Ramos (cell line): ENCODE data around the gene PCED1A.

Source experiments
- in situ Hi-C: fragments of 300-500 bp; cut with MboI; formaldehyde crosslinking; loops from one replicate; pipeline ENCODE4 v1.14.3; 2022; ENCODE audit warnings: low sequenced_read_pairs; ENCODE audit not compliant: unreplicated experiment

Gene PCED1A

DNA sequence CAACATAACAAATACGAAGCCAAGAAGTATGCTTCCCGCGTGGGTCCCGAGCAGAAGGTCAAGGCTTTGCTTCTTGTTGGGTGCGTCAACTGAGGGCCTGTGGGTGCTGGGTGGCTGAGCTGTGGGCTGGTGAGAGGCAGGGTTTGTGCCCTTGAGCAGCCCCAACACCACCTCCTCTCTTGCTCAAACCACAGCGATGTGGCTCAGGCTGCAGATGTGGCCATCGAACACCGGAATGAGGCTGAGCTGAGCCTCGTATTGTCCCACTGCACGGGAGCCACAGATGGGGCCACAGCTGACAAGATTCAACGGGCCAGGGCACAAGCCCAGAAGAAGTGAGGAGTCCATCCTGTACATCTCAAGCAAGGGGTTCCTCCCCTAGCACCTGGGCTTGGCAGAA lies 25.8 kb upstream of the PCED1A start:
- in situ Hi-C loops, result no loop called here

DNA sequence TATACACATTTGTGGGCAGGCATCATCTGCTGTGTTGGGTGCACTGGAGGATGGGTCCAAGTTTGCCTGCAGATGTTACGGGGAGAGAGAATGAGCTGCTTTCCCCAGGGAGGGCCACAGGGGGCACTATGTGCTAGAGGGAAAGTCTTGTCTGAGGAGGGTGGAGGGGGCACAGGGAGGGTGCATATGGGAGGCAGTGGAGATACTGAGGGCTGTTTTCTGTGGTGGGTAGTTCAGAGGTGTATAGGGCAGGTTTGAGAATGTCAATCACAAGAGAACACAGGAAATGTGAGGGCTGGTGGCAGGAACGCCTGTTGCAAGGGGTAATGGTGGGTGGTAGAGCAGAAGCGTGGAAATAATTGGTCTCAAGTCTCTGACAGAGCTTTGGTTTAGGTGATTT lies 25.2 kb upstream of the PCED1A start:
- in situ Hi-C loops, result no loop called here

DNA sequence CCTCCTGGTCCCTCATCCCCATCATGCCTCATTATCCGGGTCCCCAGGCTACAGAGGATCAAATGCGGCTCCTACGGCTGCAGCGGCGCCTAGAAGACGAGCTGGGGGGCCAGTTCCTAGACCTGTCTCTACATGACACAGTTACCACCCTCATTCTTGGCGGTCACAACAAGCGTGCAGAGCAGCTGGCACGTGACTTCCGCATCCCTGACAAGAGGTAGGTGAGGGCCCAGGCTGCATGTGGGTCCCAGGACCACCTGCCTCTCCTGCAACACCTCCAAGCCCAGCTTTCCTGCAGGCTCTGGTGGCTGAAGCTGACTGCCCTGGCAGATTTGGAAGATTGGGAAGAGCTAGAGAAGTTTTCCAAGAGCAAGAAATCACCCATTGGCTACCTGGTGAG lies 24.6 kb upstream of the PCED1A start:
- in situ Hi-C loops, result no loop called here

DNA sequence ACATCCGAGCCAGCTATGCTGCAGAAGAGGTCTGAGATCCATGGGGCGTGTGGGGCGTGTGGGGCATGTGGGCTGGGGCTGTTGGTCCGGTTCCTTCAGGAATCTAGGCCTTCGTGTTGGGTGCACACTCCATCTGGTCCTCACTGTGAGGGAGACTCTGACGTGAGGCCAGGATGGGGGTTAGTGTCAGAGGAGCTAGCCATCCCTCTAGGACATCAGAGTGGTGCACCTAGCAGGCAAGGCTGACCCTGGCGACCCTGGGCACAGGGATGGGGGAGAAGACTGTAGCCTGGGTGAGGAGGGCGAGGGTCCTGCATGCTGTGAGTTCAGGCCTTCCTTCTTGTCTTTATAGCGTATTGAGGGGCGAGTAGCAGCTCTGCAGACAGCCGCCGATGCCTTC lies 24.2 kb upstream of the PCED1A start:
- in situ Hi-C loops, result no loop called here

DNA sequence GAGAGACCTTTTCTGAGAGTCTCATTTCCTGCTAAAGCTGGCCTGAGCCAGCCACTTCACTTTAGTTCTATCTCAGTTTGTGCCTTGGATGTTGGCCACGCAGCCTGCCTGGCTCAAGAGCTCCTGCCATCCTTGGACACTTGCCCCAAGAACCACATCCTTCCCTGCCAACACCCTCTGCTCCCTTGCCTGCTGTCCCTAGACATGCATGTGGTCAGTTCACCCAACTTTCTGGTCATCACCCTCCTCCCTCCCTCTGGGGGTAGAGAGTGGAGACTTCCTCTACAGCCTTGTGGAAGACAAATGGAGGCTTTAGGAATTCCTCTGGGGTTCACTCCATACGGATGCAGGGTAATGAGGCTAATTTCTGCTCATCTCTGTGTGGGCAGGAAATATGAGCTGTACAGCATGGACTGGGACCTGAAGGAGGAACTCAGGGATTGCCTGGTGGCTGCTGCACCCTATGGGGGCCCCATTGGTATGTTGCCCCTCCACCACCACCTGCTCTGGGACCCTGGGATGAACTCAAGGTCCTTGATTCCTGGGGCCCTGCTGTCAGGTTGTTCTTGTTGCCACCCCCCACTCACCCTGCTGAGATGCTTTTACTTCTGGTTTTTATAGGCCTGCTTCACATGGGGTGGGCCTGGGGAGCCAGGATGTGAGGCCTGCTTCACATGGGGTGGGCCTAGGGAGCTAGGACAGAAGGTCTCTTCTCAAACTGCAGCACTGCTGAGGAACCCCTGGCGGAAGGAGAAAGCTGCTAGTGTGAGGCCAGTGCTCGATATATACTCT lies 19.1 kb upstream of the PCED1A start:
- in situ Hi-C loops, result no loop called here

DNA sequence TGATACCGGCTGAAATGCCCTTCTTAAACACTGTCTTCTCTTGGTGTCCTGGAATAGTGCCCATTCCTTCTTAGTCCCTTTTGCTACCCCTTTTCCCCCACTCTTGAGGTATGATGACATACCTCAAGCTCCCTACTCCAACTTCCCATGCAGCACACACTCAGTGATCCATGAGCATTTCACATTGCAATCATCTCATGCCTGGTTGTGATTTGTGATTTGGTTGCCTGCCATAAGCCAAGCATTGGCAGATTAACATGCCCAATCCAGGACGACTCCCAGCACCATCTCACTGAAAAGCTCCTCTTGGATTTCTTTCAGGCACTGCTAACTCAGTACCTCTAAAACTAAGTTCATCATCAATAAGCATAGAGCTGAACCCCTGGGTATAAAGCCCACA lies 18.1 kb upstream of the PCED1A start:
- in situ Hi-C loops, result no loop called here

DNA sequence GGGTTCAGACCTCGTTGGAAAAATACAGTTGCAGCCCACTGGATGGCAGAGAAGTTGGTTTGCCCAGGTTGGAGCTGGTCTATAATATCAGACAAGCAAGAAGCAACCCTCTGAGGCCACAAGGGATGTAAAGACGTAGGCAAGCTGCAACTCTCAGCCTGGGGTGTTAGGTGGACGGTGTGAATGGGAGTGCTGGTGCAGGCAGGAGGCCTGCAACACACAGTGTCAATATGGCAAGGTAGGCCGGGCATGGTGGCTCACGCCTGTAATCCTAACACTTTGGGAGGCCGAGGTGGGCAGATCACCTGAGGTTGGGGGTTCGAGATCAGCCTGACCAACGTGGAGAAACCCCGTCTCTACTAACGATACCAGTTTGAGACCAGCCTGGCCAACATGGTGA lies 10.6 kb upstream of the PCED1A start:
- in situ Hi-C loops, result no loop called here

DNA sequence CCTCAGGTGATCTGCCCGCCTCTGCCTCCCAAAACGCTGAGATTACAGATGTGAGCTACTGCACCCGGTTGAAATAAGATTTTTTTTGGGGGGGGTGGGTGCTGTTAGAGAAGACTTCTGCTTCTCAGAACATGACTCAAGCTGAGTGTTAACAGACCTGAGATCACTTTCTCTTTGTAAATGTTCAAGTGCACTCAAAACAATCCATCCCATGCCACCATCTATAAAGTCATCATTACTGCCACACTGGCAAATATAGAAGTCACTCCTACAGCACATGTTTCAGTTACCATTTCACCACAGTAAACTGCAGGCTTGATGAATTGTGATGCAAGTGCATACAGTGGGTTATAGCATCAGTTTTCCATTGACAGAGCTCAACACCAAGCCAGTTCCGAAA lies 9.1 kb upstream of the PCED1A start:
- in situ Hi-C loops, result no loop called here

DNA sequence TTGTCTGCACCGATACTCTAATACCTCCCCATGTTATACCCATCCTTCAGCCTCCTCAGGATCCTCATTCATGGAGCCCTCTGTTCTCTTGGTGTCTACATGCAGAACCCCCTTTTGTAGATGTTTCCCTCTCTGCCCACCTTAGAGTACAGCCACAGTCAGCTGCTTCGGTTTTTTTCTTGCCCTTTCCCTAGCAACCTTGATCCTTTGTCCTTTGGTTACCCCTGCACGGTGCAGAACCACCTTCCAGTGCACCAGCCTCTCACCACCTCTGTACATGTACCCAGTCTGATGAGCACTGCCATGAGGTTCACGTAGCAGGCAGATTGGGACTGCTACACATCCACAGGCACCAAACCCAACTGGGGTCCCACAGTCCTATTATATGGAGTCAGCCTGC lies 7.3 kb upstream of the PCED1A start:
- in situ Hi-C loops, result no loop called here

DNA sequence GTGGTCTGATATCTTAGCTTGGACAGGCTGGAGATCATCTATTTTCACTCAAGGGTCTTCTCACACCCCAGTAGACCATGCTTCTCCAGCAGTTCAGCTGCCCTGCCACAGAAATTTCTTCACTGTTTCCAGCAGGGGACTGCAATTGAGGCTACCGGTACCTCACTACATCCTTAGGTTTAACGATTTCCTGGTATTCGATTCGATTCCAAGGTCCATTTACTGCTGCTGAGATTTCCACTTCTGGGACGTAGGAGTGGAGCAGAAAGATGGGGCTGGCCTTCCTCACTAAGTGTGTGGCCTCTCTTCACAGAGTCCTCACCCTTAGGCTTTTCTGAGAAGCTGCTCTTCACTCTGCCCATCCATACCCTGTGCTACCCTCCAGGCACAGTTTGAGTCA lies 6.2 kb upstream of the PCED1A start:
- in situ Hi-C loops, result no loop called here

DNA sequence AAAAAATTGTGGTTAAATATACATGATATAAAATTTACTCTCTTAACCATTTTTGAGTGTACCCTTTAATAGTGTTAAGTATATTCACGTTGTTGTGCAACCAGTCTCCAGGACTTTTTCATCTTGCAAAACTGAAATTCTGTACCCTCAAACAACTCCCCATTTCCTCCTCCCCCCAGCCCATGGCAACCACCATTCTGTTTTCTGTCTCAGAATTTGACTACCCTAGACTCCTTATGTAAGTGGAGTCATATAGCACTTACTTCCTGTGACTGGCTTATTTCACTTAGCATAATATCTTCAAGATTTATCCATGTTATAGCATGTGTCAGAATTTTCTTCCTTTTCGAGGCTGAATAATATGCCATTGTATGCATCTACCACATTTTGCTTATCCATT lies 5.2 kb upstream of the PCED1A start:
- in situ Hi-C loops, result no loop called here

DNA sequence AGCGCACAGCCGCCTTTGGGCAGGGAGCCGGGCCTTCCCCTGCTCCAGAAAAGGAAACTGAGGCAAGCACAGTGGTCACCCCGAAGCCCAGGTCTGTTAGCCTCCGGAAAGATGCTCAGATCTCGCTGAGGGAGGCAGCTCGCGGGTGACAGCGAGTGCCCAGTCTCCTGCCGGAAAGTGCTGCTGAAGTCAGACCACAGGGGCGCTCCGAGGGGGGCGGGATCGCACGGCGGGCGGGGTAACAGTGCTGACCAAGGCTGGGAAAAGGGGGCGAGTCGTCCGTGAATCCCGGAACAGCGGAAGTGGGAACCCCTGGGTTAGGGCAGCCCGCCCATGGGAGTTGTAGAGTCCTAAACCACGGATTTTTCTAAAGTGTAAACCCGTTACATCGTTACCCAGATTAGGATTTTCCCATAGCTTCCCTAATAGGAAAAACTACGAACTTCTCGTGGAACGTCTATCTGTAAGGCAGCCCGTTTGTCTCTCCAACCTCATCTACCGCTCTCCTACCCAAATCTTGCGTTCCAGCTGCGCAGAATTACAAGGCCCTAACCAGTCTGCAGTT lies 594 bp upstream of the PCED1A start:
- in situ Hi-C loops, result no loop called here

DNA sequence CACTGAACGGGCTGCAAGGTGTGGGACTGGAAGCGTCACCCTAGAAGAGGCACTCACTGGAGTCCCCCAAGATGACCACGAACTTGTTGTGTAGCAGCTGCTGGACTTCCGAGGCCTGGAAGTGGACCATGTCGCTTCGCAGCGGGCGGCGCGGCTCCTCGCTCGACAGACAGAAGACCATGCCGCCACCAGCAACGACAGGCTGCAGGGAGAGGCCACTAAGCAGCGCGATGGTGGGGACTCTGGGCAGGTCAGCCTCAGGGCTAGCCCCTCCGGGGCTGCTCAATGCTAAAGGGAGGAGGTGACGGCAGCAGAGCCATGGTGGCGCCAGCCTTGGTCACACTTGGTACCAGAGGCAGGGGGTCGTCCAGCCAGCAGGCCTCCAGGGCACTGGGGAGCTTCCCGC lies 720 bp downstream of the PCED1A start:
- in situ Hi-C loops, result no loop called here

DNA sequence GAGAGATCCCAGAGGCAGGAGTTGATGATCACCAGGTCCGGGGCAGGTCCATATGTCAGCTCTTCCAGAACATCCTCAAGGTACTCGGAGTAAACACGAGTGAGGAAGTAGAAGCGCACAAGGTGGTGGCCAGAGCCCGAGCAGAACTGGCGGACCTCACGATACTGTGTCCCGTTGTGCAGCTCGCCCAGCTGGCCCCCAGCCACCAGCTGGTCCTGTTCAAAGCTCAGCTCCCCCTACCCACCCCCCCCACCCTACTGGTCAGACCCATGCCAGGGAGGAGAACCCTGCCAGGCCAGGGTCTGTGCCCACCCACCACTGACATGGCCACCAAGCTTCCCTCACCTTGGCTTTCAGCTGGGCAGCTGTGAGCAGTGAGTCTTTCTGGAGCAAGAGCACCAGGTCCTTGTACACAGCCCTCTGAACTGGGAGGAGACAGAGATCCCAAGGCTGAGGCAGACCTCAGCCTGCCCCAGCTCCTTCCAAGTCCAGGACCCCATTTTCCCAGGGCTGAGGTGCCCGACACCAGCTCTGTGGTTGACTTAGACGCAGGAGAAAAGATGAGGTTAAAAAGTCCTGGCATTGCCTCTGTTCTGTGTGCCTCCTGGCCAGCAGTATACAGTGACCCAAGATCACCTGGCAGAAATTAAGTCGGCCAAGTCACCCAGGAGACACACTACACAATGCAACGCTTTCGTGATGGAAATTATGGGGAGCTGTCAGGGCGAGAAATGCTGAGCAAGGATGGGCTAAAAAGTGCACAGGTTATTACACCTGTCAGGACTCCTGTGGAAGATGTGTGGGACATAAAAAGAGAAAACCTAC lies 1.4 kb downstream of the PCED1A start:
- in situ Hi-C loops, result no loop called here

DNA sequence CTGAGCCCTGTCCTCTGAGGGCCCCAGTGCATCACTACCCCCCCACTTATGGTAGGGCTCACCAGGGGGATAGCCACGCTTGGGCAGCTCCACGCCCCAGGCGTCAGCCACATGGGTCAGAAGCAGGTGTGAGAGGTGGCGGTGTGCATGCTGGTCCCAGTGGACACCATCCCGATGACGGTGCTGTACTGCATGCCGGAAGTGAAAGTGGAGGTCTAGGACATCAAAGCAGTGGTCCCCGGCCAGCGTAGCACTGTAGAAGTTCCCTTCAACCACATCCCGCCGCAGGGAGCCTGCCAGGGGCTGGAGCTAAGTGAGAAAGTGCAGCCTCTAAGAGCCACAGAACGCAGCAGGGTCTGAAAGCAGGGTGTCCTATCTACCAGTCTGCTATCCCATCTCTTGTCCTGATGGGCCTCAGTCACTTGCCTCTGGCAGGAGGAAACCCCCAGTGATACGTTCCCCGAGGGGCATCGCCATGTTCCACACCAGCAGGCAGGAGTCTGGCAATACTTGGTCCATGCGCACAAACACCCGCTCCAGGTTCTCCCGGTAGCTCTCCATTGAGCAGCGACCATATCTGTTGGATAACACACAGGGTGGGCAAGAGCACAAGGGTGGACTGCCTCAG lies 2.2 kb downstream of the PCED1A start:
- in situ Hi-C loops, result no loop called here

DNA sequence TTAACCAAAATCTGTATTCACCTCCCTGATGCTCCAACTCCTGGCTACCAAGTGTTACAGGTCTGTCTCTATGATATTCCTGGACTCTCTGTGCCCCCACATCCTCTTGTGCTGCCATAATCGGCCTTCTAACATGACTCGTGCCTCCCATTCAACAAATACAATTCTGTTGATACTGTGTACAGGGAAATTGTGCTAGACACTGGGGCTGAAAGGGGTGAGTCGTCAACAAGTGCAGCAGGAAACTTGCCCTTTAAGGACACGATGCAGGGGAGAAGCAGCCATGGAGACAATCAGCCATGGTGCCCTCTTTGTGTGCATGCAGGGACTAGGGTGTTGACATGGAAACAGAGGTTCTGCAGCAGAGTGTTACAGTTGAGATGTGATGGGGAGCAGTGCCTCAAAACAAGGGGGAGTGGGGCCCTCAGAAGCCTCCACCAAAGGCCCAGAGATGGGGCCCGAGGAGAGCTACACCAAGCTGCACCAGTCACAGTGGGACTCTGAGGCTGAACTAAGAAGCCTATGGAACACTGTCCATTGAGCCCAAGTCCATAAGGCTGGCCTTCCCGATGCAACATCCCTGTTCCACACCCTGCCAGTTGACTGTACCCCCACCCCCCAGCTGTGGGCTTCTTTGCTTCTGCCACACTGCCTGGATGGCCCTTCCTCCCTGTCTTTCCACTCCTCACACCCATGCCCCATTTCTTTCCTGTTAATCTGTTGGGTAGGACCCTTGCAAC lies 3.1 kb downstream of the PCED1A start:
- in situ Hi-C loops, result no loop called here

DNA sequence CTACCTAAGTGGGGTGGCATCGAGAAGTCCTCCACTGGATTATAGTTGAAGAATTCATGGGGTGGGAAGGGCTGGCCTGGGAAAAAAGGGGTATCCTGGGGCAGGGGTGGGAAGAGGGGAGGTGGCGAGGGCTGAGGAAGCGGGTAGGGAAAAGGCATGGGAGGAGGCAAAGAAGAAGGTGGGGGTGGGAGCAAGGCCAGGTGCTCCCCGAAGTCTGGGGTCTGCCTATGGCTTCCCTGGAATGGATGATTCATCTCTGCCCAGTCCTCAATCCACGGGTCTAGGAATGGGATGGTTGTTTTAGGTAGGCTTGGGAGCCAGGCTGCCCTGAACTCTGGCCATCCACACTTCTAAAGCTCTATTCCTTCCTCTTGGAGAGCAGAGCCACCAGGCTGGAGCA lies 4.4 kb downstream of the PCED1A start:
- in situ Hi-C loops, result no loop called here

DNA sequence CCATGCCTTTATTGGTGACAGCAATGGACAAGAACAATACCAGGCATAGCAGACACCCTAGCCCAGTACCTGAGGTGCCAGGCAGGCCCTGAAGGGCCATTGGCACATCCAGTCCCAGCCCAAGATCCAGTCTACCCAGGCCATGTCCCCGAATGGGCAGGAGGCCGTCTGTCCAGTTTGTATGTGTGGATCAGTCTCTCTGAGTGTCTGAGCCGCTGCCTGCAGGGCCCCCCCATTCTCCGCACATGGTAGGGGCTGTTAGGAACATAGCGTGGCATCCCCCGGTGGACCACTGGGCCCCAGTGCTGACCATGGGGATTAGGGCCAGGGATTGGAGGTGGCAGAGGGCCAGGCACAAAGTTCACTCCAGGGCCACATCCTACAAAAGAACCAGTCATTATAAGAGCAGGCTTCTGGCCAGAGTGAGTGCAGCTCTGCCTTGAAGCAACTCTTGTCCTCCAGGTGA lies 5.1 kb downstream of the PCED1A start:
- in situ Hi-C loops, result no loop called here

DNA sequence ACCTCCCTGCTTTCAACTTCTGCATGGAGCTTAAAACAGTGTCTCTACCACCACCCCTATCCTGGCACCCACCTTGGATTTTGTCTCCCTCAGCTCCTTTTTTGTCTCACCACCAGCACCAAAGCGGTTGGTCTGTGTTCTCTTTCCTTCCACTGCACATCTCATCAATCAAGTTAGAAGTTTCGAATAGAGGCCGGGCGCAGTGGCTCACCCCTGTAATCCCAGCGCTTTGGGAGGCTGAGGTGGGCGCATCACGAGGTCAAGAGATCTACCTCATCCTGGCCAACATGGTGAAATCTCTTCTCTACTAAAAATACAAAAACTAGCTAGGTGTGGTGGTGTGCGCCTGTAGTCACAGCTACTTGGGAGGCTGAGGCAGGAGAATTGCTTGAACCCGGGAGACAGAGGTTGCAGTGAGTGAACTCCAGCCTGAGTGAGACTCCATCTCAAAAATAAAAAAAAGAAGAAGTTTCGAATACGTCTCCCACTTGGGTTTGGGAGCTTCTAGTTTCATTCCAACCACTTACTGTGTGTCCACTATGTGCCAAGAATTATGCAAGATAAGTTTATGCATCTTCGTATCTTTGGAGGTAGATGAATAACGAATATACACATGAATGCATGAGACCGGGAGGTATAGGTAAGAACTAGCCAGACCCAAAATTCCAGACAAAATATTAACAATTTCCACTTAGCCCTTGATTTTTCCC lies 5.9 kb downstream of the PCED1A start:
- in situ Hi-C loops, result no loop called here

DNA sequence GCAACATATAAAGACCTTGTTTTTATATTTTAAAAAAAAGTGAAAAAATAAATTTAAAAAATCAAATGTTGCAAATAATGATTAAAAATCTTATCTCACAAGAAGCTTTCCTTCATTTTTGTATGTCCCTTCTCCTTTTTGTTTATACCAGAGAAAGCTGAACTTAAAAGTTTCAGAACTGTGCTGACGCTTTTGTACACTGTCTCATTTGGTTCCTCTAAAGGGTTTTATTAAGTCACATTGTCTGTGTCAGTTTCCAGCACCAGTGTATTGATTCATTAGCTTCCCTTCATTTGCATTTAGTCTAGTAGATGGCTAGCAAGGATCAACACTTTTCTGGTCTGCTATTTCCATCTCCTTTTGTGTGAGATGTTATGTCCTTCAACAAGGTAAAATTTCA lies 6.7 kb downstream of the PCED1A start:
- in situ Hi-C loops, result no loop called here
